SK-N-MC (cell line): ENCODE measurements around the gene REEP6.
A peak's percentile ranks its signal among the peaks of the same experiment; 100 is the strongest.

Source experiments
- DNase-seq: peaks from one replicate; pipeline ENCODE4 v3.0.0-alpha.2; 2011; ENCODE audit warnings: low read depth, low spot score
- H3K27ac ChIP-seq: fragments of 200-600 bp; sonication (generic); 2 replicates; pipeline ENCODE4 v1.5.1; 2016; ENCODE audit warnings: mixed run types
- H3K36me3 ChIP-seq: fragments of 200-600 bp; sonication (generic); 2 replicates; pipeline ENCODE4 v1.6.1; 2017; ENCODE audit warnings: antibody characterized with exemption, low read length, mixed read lengths; ENCODE audit not compliant: insufficient read depth
- H3K4me3 ChIP-seq: fragments of 200-600 bp; sonication (generic); 2 replicates; pipeline ENCODE4 v1.5.1; 2016
- H3K9ac ChIP-seq: fragments of 200-600 bp; sonication (generic); 2 replicates; pipeline ENCODE4 v1.8.0; 2017; ENCODE audit warnings: mixed run types, mixed read lengths; ENCODE audit not compliant: insufficient read length
- H3K9me3 ChIP-seq: fragments of 200-600 bp; sonication (generic); 2 replicates; pipeline ENCODE4 v1.6.1; 2017; ENCODE audit warnings: low read depth, mild to moderate bottlenecking, antibody characterized with exemption, low read length, moderate library complexity, mixed read lengths
- EZH2 ChIP-seq: fragments of 200-600 bp; sonication (generic); IDR thresholded peaks from one replicate; pipeline ENCODE4 v1.6.1; 2017; ENCODE audit warnings: antibody characterized with exemption
- FOXP2 ChIP-seq: optimal IDR thresholded peaks from 2 replicates; pipeline ENCODE3; 2011; ENCODE audit warnings: mild to moderate bottlenecking, moderate library complexity; ENCODE audit not compliant: insufficient read depth; ENCODE audit errors: extremely low read length, control extremely low read depth
- POLR2AphosphoS5 ChIP-seq: IDR thresholded peaks from 2 replicates; pipeline ENCODE4 v1.6.1; 2012; ENCODE audit warnings: mild to moderate bottlenecking, low read depth, low read length, borderline replicate concordance

The REEP6 gene

DNA sequence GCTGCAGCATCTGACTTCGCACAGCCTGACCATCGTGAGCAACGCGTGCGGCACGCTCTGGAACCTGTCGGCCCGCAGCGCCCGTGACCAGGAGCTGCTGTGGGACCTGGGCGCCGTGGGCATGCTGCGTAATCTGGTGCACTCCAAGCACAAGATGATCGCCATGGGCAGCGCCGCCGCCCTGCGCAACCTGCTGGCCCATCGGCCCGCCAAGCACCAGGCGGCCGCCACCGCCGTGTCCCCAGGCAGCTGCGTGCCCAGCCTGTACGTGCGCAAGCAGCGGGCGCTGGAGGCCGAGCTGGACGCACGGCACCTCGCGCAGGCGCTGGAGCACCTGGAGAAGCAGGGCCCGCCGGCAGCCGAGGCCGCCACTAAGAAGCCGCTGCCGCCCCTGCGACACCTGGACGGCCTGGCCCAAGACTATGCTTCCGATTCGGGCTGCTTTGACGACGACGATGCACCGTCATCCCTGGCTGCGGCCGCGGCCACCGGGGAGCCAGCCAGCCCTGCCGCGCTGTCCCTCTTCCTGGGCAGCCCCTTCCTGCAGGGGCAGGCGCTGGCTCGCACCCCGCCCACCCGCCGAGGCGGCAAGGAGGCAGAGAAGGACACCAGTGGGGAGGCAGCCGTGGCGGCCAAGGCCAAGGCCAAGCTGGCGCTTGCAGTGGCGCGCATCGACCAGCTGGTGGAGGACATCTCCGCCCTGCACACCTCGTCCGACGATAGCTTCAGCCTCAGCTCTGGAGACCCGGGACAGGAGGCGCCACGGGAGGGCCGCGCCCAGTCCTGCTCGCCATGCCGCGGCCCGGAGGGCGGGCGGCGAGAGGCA lies 25.6 kb upstream of the REEP6 start:
- DNase-seq: no peak
- no peak overlapping the region for H3K27ac ChIP-seq
- TF ChIP-seq FOXP2 (no peak), POLR2AphosphoS5 (no peak), EZH2 (no peak)
- no peaks in the 10 kb centered on the region for H3K36me3 ChIP-seq
- H3K4me3 ChIP-seq: no peak overlapping the region
- no peak overlapping the region for H3K9ac ChIP-seq
- no peaks in the 10 kb centered on the region for H3K9me3 ChIP-seq

GRCh38 chr19:1466018-1466460 lies 24.9 kb upstream of the REEP6 start:
- Histone ChIP-seq H3K36me3 (no peaks in the 10 kb centered on the region), H3K9ac (no peak overlapping the region), H3K4me3 (no peak overlapping the region), H3K27ac (no peak overlapping the region), H3K9me3 (no peaks in the 10 kb centered on the region)
- no peak for TF ChIP-seq POLR2AphosphoS5
- no peak for TF ChIP-seq FOXP2
- TF ChIP-seq EZH2: no peak
- DNase-seq: no peak

- Histone ChIP-seq H3K9me3 (no peaks in the 10 kb centered on the region), H3K27ac (no peak overlapping the region), H3K4me3 (no peak overlapping the region), H3K9ac (no peak overlapping the region), H3K36me3 (no peaks in the 10 kb centered on the region)
- DNase-seq: no peak
- TF ChIP-seq FOXP2 (no peak), POLR2AphosphoS5 (no peak), EZH2 (no peak)
These were observed 24.3 kb upstream of the REEP6 start for GRCh38 chr19:1466461-1467214.

DNA sequence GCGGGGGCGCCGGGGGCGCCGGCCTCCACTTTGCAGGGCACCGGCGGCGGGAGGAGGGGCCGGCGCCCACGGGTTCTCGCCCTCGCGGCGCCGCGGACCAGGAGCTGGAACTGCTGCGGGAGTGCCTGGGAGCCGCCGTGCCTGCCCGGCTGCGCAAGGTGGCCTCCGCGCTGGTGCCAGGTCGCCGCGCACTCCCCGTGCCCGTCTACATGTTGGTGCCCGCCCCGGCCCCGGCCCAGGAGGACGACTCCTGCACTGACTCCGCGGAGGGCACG lies 23.8 kb upstream of the REEP6 start:
- no peaks in the 10 kb centered on the region for H3K36me3 ChIP-seq
- H3K27ac ChIP-seq: no peak overlapping the region
- DNase-seq: no peak
- H3K4me3 ChIP-seq: no peak overlapping the region
- H3K9me3 ChIP-seq: no peaks in the 10 kb centered on the region
- no peak overlapping the region for H3K9ac ChIP-seq
- TF ChIP-seq FOXP2: no peak
- TF ChIP-seq EZH2: no peak
- TF ChIP-seq POLR2AphosphoS5: no peak

GRCh38 chr19:1467490-1468273 lies 23.3 kb upstream of the REEP6 start:
- H3K9me3 ChIP-seq: no peaks in the 10 kb centered on the region
- no peaks in the 10 kb centered on the region for H3K36me3 ChIP-seq
- H3K9ac ChIP-seq: no peak overlapping the region
- DNase-seq: no peak
- no peak overlapping the region for H3K27ac ChIP-seq
- TF ChIP-seq POLR2AphosphoS5 (no peak), FOXP2 (no peak), EZH2 (no peak)
- peak overlapping the region; percentile 38 for H3K4me3 ChIP-seq

DNA sequence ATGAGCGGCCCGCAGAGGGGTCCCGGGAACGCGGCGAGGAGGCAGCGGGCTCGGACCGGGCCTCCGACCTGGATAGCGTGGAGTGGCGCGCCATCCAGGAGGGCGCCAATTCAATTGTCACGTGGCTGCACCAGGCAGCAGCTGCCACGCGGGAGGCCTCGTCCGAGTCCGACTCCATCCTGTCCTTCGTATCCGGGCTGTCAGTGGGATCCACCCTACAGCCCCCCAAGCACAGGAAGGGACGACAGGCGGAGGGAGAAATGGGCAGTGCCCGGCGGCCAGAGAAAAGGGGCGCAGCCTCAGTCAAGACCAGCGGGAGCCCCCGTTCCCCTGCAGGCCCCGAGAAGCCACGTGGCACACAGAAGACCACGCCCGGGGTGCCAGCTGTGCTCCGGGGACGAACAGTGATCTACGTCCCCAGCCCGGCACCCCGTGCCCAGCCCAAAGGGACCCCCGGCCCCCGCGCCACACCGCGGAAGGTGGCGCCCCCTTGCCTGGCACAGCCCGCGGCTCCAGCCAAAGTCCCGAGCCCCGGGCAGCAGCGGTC lies 22.6 kb upstream of the REEP6 start:
- Histone ChIP-seq H3K9me3 (no peaks in the 10 kb centered on the region), H3K36me3 (no peaks in the 10 kb centered on the region), H3K9ac (no peak overlapping the region), H3K4me3 (peak overlapping the region; percentile 38), H3K27ac (no peak overlapping the region)
- TF ChIP-seq FOXP2: no peak
- TF ChIP-seq EZH2: no peak
- TF ChIP-seq POLR2AphosphoS5: peak; percentile 13; the same call in 1 of the 2 replicates
- DNase-seq: no peak

DNA sequence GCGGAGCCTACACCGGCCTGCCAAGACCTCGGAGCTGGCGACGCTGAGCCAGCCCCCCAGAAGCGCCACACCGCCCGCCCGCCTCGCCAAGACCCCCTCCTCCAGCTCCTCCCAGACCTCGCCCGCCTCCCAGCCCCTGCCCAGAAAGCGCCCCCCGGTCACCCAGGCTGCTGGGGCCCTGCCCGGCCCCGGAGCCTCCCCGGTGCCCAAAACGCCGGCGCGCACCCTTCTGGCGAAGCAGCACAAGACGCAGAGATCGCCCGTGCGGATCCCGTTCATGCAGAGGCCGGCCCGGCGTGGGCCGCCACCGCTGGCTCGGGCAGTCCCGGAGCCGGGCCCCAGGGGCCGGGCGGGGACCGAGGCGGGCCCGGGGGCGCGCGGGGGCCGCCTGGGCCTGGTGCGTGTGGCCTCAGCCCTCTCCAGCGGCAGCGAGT lies 22.1 kb upstream of the REEP6 start:
- Histone ChIP-seq H3K4me3 (peak overlapping the region; percentile 38), H3K9ac (no peak overlapping the region), H3K9me3 (no peaks in the 10 kb centered on the region), H3K36me3 (no peaks in the 10 kb centered on the region), H3K27ac (no peak overlapping the region)
- no peak for TF ChIP-seq FOXP2
- TF ChIP-seq EZH2: no peak
- TF ChIP-seq POLR2AphosphoS5: no peak
- DNase-seq: no peak
